ENCODE results near the gene SLC13A2.

GRCh38 chr17:28523186-28523585 is 49.7 kb downstream of the SLC13A2 start:
- TF ChIP-seq HDGF (IDR thresholded peaks at IDR 0.05; ENCODE audit: borderline replicate concordance): no peak
- no peak for TF ChIP-seq BHLHE40 (IDR thresholded peaks at IDR 0.05; ENCODE audit: borderline replicate concordance)
- no peak for TF ChIP-seq SP1 (IDR thresholded peaks at IDR 0.05)
- no peak for TF ChIP-seq FOXM1 (IDR thresholded peaks at IDR 0.05; ENCODE audit: borderline replicate concordance)
- TF ChIP-seq ZNF384 (IDR thresholded peaks at IDR 0.05): no peak
- TF ChIP-seq CTBP1 (IDR thresholded peaks at IDR 0.05; ENCODE audit: borderline replicate concordance): no peak
- TF ChIP-seq ARNT (IDR thresholded peaks at IDR 0.05): no peak
- TF ChIP-seq SUZ12 (IDR thresholded peaks at IDR 0.05): no peak
- no peak for TF ChIP-seq FOXA1 (IDR thresholded peaks at IDR 0.05)
- TF ChIP-seq, protein P1, sequence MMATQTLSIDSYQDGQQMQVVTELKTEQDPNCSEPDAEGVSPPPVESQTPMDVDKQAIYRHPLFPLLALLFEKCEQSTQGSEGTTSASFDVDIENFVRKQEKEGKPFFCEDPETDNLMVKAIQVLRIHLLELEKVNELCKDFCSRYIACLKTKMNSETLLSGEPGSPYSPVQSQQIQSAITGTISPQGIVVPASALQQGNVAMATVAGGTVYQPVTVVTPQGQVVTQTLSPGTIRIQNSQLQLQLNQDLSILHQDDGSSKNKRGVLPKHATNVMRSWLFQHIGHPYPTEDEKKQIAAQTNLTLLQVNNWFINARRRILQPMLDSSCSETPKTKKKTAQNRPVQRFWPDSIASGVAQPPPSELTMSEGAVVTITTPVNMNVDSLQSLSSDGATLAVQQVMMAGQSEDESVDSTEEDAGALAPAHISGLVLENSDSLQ (IDR thresholded peaks at IDR 0.05): no peak
- TF ChIP-seq TARDBP (IDR thresholded peaks at IDR 0.05): no peak
- no peak for TF ChIP-seq ELF4 (IDR thresholded peaks at IDR 0.05)
- no peak for TF ChIP-seq FOXK2 (IDR thresholded peaks at IDR 0.05)
